A172 (cell line): ENCODE measurements around the gene ITK. TPM values are rescaled to one million over a fixed set of nuclear protein-coding genes. Genes with fewer than 3 reads are reported as not detected.
"Not testable (repeated sequence)": the region's sequence is repeated elsewhere in the genome, so short reads cannot be mapped to it uniquely, and the experiment has no call there.

Experiments
- DNase-seq: peaks from one replicate; pipeline ENCODE4 v3.0.0-alpha.2; 2015; ENCODE audit warnings: low spot score
- total RNA-seq: library from RNA; depleted of rRNA; stranded (reverse); fragments of >200 nt; shearing (Covaris generic); gene quantifications from 2 replicates; pipeline ENCODE4 v1.2.3, GENCODE V29; 2014

ITK gene
- total RNA-seq, 1 experiment from 2014 or later, result 0.19 TPM

DNA sequence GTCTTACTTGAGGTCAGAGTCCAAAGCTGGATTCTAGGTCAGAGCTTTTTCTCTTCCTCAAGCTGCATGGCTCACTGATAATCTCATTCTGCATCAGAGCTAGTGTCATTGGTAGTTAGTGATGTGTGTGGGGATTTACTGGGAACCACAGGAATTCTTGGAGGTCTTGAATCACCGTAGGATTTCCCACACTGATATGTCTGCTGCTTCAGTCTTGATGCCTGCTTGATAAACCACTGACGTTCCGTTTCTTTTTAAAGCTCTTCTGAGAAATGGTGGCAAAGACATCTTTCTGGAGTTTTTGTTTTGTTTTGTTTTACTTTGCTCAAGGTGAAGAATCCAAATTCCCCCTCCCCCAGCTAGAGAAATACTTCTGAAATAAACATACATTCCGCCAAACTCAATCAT lies 13.4 kb upstream of the ITK start:
- peak; percentile 90 for DNase-seq

DNA sequence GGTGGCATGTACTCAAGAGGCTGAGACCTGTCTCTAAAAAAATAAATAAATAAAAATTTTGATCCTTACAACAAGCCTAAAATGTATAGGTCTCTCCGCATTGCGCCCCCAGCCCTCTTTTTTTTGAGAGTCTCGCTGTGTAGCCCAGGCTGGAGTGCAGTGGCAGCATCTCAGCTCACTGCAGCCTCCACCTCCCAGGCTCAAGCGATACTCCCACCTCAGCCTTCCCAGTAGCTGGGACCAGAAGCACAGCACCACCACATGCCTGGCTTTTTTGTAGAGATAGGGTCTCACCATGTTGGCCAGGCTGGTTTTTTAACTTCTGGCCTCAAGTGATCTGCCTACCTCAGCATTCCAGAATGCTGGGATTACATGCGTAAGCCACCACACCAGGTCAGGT lies 12.4 kb upstream of the ITK start:
- no peak for DNase-seq

DNA sequence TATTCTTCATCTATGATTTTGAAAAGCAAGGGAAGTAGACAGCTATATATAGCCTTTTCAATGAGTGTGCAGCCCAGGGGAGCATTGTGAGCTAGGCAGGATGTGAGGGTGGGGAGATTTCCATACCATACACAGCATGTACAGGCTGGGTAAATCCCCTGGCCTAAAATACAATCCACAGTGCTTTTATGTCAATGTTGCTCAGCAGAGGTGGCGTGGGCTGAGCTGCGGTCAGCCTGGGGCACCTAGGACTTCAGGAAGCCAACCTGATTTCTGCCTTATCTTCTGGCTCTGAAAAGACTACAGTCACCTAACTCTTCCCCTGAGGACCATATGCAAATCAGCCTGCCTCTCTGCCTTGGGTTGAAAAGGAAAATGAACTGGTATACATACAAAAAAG lies 8.2 kb upstream of the ITK start:
- DNase-seq, result no peak

GRCh38 chr5:157175071-157175612 lies 5.5 kb upstream of the ITK start:
- no peak for DNase-seq

DNA sequence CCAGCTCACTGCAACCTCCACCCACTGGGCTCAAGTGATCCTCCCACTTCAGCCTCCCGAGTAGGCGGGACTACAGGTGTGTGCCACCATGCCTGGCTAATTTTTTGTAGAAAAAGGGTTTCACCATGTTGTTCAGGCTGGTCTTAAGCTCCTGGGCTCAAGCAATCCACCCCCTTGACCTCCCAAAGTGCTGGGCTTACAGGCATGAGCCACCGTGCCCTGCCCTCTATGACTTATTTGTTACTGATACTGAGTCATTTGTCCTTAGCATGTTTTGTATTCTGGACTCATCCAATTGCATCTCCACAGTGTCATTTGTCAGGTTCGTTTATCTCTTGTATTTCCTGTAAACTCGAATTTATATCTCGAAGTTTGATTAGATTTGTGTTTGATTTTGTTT lies 2.7 kb upstream of the ITK start:
- no peak for DNase-seq

GRCh38 chr5:157178966-157179365 lies 1.7 kb upstream of the ITK start:
- DNase-seq, result no peak

GRCh38 chr5:157182143-157182757 lies 1.6 kb downstream of the ITK start:
- no peak for DNase-seq

GRCh38 chr5:157184117-157184670 lies 3.6 kb downstream of the ITK start:
- no peak for DNase-seq

DNA sequence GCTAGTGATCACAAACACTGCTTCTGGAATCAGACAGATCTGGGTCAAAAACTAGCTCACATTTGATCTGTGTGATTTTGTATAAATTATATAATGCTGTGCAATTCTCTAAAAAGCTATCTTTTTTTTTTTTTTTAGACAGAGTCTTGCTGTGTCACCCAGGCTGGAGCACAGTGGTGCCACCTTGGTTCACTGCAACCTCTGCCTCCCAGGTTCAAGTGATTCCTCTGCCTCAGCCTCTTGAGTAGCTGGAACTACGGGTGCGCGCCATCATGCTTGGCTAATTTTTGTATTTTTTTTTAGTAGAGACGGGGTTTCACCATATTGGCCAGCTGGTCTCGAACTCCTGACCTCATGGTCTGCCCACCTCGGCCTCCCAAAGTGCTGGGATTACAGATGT lies 4.5 kb downstream of the ITK start:
- DNase-seq, result not testable (repeated sequence)

DNA sequence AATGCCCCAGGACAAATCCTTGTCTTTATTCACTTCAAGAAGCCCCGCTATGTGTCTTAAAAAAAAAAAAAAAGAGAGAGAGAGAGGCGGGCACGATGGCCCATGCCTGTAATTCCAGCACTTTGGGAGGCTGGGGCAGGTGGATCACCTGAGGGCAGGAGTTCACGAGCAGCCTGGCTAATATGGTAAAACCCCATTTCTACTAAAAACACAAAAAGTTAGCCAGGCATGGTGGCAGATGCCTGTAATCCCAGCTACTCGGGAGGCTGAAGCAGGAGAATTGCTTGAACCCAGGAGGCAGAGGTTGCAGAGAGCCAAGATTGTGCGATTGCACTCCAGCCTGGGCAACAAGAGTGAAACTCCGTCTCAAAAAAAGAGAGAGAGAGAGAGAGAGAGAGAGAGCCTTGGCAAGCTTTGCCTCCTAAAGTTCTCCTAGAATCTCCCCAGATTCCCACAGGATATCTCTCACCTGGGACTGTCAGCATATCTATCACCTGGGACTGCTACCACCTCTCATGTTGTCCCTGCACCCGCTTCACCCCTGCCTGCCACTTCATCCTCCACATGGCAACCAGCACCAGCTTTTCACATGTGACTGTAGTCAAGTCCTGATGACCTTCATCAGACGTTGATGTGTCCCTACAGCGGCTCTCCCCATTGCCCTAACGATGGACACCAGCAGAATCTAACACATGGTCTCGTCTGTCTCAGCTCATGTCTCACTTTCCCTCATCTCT lies 5.8 kb downstream of the ITK start:
- no peak for DNase-seq

DNA sequence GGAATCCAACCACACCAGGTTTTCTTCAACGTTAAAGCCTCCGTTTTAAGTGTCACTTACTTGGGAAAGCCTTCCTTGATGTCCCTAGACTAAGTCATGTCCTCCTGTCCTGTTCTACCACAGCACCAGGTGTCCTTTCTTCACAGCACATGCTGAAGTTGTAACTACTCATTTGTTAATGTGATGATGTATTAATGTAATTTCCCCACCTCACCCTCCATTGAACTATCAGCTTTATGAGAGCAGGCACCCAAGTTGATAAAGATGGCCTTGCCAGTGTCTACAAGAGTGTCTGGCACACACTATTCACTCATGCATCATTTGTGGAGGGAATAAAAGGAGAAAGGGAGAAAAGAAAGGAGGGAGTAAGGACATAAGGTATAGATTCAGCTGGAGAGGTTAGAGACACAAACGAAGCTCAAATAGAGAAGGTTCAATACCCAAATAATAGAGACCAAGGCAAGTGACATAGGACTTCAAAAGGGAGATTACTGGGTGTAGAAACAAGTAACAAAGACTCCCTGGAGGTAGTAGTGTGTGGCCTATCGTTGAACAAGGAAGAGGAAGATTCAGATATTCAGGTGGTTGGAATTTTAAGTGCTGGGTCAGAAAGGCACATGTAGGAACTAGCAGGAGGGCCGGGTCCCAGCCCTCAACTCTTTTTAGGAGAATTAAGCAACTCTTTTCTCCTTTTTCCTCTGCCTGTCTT lies 6.6 kb downstream of the ITK start:
- DNase-seq, result no peak

DNA sequence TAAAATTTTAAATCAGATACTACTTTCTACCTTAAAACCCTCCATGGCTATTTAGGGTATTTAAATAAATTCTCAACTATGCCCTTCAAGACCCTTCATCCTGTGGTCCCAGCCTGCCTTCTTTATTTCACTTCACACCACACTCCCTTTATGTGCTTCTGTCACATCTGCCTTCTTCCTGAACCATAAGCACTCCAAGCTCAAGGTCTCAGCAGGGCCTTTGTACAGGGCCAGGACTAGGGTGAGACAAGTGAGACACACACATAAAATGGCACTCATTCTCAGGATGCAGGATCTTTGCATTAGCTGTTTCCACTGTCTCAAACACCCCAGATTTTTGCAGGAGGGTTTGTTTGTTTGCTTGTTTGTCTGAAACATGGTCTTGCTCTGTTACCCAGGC lies 7.6 kb downstream of the ITK start:
- DNase-seq, result no peak

DNA sequence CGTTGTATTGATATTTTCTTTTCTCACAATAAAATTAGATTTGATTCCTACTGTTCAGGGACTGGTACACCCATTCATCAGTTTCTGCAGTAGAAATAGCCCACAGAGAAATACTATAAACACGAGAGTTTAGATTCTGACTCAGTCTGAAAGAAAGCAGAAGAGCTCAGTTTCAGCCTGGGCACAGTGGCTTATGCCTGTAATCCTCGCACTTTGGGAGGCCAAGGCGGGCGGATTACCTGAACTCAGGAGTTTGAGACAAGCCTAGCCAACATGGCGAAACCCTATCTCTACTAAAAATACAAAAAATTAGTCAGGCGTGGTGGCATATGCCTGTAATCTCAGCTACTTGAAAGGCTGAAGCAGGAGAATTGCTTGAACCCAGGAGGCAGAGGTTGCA lies 8.6 kb downstream of the ITK start:
- no peak for DNase-seq

DNA sequence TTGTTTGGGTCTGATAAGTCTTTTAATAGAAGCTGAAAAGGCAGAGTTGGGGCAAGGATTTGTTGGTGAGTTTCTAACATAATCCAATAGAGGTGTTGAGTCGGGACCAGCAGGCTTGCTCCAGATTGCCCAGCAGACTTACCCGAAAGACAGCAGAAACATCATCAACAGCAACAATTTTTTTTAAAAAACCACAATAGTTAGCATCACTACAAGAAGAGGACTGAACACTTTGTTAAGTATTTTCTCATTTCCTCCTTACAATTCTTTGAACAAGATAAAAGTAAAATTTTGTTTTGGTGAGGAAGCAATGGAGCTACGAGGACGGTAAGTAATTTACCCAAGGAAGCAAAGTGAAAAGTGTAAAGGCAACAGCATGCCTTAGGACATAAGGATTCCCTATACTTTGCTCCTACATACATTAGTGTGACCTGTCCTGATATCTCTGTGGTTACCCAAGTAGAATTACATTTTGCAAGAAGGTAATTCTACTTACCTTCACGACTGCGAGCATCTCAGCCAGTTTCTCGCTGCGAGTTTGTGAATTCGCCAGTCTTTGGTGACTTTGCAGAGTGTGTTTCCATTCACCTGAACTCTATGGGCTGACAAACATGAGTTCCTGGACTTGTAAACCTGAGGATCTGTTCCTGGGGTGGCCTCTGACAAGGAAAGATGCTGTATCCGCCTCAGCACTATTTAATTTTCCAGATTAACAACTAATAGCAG lies 13.2 kb downstream of the ITK start:
- no peak for DNase-seq

DNA sequence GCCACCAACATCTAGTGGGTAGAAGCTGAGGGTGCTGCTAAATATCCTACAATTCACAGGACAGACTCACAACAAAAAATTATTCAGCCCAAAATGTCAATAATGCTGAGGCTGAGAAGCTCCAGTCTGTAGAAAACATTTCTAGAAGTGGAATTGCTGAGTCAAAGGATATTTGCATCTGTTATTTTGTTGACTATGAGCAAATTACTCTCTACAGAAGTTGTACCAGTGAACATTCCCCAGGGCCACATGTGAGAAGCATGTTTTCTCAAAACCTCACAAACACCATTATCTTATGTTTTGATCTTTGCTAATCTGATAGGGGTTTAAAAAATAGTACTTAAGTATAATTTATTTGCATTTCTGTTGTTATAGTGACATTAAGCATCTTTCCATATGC lies 15.4 kb downstream of the ITK start:
- DNase-seq, result no peak

GRCh38 chr5:157197086-157197485 lies 16.4 kb downstream of the ITK start:
- no peak for DNase-seq

GRCh38 chr5:157198277-157198986 lies 17.8 kb downstream of the ITK start:
- no peak for DNase-seq

GRCh38 chr5:157201857-157202256 lies 21.2 kb downstream of the ITK start:
- DNase-seq, result no peak

GRCh38 chr5:157203417-157203816 lies 22.8 kb downstream of the ITK start:
- no peak for DNase-seq

DNA sequence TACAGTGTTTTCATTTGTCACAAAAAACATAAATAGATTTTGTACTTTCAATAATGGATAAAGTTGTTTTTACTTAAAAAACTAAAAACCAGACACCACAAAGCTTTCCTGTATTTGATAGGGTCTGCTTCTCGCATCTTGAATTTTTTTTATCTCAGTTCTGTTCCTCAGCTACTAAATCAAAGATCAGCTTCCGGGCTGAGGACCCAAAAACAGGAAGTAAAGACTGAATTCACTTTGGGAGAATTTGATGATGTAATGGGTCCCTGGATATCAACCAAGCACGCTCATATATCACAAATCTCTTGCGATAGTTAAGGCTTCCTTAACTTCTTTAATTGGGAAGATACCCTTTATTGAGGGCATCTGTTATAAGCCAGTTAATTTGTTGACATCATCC lies 24.1 kb downstream of the ITK start:
- DNase-seq, result no peak

DNA sequence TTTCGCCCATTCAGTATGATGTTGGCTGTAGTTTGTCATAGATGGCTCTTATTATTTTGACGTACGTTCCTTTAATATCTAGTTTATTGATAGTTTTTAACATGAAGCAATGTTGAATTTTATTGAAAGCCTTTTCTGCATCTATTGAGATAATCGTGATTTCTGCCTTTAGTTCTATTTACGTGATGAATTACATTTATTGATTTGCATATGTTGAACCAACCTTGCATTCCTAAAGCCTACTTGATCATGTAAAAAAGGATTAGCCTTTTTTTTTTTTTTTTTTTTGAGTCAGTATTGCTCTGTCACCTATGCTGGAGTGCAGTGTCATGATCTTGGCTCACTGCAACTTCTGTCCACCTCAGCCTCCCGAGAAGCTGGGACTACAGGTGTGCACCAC lies 25.1 kb downstream of the ITK start:
- no peak for DNase-seq
